ENCODE data around the gene FGGY. TPM values are rescaled to one million over a fixed set of nuclear protein-coding genes. Genes with fewer than 3 reads are reported as not detected.

The FGGY gene
- total RNA-seq, 1 experiment from 2014 or later: 14.6 TPM

GRCh38 chr1:59670662-59671061 lies 373.8 kb downstream of the FGGY start:
- H3K4ac ChIP-seq (ENCODE audit: low read depth, low read length): no peak overlapping the region
- H3K36me3 Mint-ChIP-seq (ENCODE audit: insufficient read depth in 1 of 3, low read depth in 3 of 3): peaks cover 1 to 8% (median 4%) of the 10 kb centered on the region in 3 experiments; a peak in 4 of 7 replicates

More at GRCh38 chr1:59670662-59671061, 373.8 kb downstream of the FGGY start:
- Histone ChIP-seq H3K56ac (ENCODE audit: insufficient read length, low read depth, low read length) (no peak overlapping the region), H4K8ac (replicated peaks; ENCODE audit: insufficient read length, low read depth, low read length) (no peak overlapping the region), H3K23me2 (ENCODE audit: insufficient read length, low read depth, low read length, poor library complexity, severe bottlenecking) (no peaks in the 10 kb centered on the region), H3K14ac (ENCODE audit: insufficient read depth, low read length) (no peak overlapping the region), H3K79me2 (ENCODE audit: insufficient read depth, low read length) (no peaks in the 10 kb centered on the region), H2BK12ac (ENCODE audit: insufficient read length, low read depth, low read length) (no peak overlapping the region), H3K23ac (ENCODE audit: insufficient read length, low read depth, low read length) (no peak overlapping the region), H3K18ac (ENCODE audit: insufficient read length, low read depth, low read length) (no peak overlapping the region), H3K79me1 (ENCODE audit: insufficient read depth, low read depth, low read length, poor library complexity, severe bottlenecking) (no peaks in the 10 kb centered on the region), H2AFZ (ENCODE audit: low read length) (no peak overlapping the region), H4K91ac (ENCODE audit: insufficient read length, low read depth, low read length) (no peak overlapping the region), H3K27ac (ENCODE audit: insufficient read length, low read depth, low read length) (no peak overlapping the region), H2BK15ac (ENCODE audit: low read depth, low read length) (no peak overlapping the region), H3K27me3 (ENCODE audit: insufficient read depth, low read length) (no peaks in the 10 kb centered on the region), H2AK5ac (ENCODE audit: insufficient read length, low read length) (no peak overlapping the region), H3T11ph (ENCODE audit: low read length) (no peak overlapping the region), H4K5ac (ENCODE audit: insufficient read length, low read depth, low read length) (no peak overlapping the region), H3K9ac (ENCODE audit: extremely low read depth, insufficient read length, low read length) (no peak overlapping the region), H3K4me2 (ENCODE audit: insufficient read depth, insufficient read length, low read length) (no peak overlapping the region), H2BK20ac (ENCODE audit: low read depth, low read length, poor library complexity, severe bottlenecking) (no peak overlapping the region), H3K4me1 (ENCODE audit: insufficient read depth, low read length) (peaks cover 9% of the 10 kb centered on the region; the same call in 1 of the 2 replicates), H2BK5ac (ENCODE audit: insufficient read length, low read length) (no peak overlapping the region), H3K9me3 (ENCODE audit: control insufficient read depth, low read depth, low read length) (no peaks in the 10 kb centered on the region), H4K20me1 (ENCODE audit: control insufficient read depth, insufficient read depth, insufficient read length) (no peaks in the 10 kb centered on the region), H2BK120ac (ENCODE audit: low read depth, low read length, poor library complexity, severe bottlenecking) (no peak overlapping the region)
- no peak overlapping the region for H3K4me3 Mint-ChIP-seq
- TF ChIP-seq, protein P1, sequence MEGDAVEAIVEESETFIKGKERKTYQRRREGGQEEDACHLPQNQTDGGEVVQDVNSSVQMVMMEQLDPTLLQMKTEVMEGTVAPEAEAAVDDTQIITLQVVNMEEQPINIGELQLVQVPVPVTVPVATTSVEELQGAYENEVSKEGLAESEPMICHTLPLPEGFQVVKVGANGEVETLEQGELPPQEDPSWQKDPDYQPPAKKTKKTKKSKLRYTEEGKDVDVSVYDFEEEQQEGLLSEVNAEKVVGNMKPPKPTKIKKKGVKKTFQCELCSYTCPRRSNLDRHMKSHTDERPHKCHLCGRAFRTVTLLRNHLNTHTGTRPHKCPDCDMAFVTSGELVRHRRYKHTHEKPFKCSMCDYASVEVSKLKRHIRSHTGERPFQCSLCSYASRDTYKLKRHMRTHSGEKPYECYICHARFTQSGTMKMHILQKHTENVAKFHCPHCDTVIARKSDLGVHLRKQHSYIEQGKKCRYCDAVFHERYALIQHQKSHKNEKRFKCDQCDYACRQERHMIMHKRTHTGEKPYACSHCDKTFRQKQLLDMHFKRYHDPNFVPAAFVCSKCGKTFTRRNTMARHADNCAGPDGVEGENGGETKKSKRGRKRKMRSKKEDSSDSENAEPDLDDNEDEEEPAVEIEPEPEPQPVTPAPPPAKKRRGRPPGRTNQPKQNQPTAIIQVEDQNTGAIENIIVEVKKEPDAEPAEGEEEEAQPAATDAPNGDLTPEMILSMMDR (conservative IDR thresholded peaks at IDR 0.05): no peak
- H3K4me1 Mint-ChIP-seq: peaks cover 51 to 59% of the 10 kb centered on the region in 2 experiments
- peaks cover 0 to 3% of the 10 kb centered on the region in 2 experiments; a peak in 1 of 5 replicates for H3K9me3 Mint-ChIP-seq
- no peak for DNase-seq
- no CpG with 5 or more reads among the region's 1 CpG for WGBS (ENCODE audit: extremely low coverage, insufficient read length, low lambda C conversion rate)
- peak overlapping the region in 2 of 3 experiments; percentile 71 to 82; a peak in 2 of 7 replicates for H3K27ac Mint-ChIP-seq
- no peaks in the 10 kb centered on the region for H3K27me3 Mint-ChIP-seq (ENCODE audit: low read depth)
